H1 (cell line): ENCODE results near the gene SMARCC1. TPM values are rescaled to one million over a fixed set of nuclear protein-coding genes. Genes with fewer than 3 reads are reported as not detected.

Experiments used
- CHD1 ChIP-seq: IDR thresholded peaks from 2 replicates; pipeline ENCODE4 v1.6.1; 2012; ENCODE audit warnings: low read depth, low read length, improper control_type of control experiment
- EGR1 ChIP-seq: IDR thresholded peaks from 2 replicates; pipeline ENCODE4 v1.6.1; 2011; ENCODE audit warnings: low read depth, low read length, borderline replicate concordance
- YY1 ChIP-seq: IDR thresholded peaks from 2 replicates; pipeline ENCODE4 v1.6.1; 2011; ENCODE audit warnings: low read depth, mild to moderate bottlenecking, low read length
- polyA plus RNA-seq, 7 experiments: library from polyadenylated mRNA; depleted of rRNA in 3 of 7; stranded (reverse) in 5 of 7; unstranded in 2 of 7; fragments of >200 nt in 5 of 7; fragments of 200-250 nt in 2 of 7; gene quantifications; 1 replicate in 5 of 7; 2 replicates in 1 of 7; 4 replicates in 1 of 7; pipeline versions ENCODE4 v1.2.1 to v1.2.3, GENCODE V29; 2011 to 2013; ENCODE audit warnings: missing spikeins in 2 of 7, mixed read lengths in 2 of 7
- total RNA-seq: library from RNA; stranded (reverse); fragmentation: NEBNext Ultra II Directional; extraction: Animal tissue kit (Norgen Biotek cat#: 25700); gene quantifications from 2 replicates; pipeline ENCODE4 v1.2.1, GENCODE V29; 2021
- TF ChIP-seq, protein P1 (sequence below): IDR thresholded peaks from 2 replicates; pipeline ENCODE4 v1.6.1; 2012; ENCODE audit warnings: inconsistent platforms

The SMARCC1 gene
- total and polyA plus RNA-seq, 2 of the 8 experiments (the other 6 are each of a cell fraction or from before 2014, with no cell fraction given) = 64.1 to 335 TPM

DNA sequence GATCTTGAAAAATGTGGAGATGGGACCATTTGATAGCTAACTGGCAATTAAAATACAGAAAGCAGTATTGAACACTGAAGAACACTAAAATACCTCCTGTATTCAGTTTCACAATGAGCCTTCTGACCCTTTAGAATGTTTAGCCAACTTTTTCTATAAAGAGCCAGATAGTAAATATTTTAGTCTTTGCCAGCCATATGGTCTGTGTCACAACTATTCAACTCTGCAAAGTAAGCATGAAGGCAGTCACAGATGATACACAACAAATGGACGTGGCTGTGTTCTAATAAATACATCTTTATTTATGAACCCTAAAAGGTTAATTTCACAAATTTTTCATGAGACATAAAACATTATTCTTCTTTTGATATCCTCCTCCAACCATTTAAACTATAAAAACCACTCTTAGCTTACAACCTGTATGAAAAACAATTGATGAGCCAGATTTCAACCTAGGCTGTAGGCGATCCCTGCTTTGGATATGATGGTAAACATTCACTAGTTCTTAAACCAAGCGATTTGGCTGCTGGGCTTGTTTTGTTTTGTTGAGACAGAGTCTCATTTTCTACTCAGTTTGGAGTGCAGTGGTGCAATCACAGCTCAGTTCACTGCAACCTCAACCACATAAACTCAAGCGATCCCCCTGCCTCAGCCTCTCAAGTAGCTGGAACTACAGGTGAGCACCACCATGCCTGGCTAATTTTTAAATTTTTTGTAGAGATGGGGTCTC lies 189.5 kb downstream of the SMARCC1 start (continued):
- TF ChIP-seq YY1 (no peak), CHD1 (no peak), EGR1 (no peak)
- TF ChIP-seq, protein P1, sequence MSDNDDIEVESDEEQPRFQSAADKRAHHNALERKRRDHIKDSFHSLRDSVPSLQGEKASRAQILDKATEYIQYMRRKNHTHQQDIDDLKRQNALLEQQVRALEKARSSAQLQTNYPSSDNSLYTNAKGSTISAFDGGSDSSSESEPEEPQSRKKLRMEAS = no peak
